Measurements from ENCODE around the gene ATL2.
"Not testable (repeated sequence)": the region's sequence is repeated elsewhere in the genome, so short reads cannot be mapped to it uniquely, and the experiment has no call there.

ATL2 gene

DNA sequence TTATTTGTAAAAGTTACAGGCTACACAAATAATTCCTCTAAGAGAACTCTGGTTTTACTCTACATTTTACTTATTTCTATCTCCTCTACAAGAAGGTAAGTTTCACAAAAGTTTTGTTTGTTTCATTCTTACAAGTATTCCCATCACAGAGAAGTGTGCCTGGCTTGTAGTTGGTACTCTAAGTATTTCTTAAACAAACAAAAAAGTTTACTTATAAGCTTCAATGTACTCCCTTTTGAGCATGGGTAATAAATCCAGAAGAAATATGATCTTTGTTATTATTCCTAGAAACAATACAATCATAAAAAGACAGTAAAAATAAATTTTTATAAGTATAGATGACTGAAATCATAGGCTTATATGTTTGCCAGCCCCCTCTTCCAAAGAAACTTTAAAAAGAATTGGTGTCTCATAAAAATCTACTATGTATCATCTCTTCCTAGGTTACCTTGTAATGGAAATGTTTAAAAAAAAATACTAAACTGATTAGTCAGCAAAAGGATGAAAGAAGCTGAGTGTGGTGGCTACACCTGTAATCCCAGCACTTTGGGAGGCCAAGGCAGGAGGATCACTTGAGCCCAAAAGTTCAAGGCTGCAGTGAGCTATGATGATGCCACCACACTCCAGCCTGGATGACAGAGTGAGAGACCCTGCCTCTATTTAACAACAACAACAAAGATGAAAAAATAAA is 54.7 kb downstream of the ATL2 start:
- no peak for DNase-seq

DNA sequence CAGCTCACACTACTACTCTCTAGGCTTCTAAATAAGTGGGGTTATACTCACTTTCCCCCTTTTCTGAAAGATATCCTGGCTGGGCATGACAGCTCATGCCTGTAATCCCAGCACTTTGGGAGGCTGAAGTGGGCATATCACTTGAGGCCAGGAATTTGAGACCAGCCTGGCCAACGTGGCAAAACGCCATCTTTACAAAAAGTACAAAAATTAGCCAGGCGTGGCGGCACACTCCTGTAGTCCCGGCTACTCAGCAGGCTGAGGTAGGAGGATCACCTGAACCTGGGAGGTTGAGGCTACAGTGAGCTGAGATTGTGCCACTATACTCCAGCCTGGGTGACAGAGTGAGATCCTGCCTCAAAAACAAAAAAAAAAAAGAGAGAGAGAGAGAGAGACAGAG is 57.8 kb downstream of the ATL2 start:
- DNase-seq: not testable (repeated sequence)

DNA sequence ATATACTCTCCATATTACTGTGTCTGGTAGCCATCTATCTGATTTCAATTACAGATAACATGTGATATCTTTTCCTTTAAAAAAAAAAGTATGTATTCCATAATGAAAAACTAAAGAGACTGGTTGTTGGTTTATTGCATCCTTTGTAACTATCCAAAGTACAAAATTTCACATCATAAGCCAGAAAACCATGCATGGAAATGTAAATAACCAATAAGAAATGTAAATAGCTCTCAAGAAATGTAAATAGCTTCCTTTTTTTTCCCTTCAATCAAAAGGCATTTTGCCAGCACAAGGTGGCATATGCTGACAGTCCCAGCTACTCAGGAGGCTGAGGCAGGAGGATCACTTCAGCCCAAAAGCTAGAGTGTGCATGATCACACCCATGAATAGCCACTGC is 59.3 kb downstream of the ATL2 start:
- no peak for DNase-seq

DNA sequence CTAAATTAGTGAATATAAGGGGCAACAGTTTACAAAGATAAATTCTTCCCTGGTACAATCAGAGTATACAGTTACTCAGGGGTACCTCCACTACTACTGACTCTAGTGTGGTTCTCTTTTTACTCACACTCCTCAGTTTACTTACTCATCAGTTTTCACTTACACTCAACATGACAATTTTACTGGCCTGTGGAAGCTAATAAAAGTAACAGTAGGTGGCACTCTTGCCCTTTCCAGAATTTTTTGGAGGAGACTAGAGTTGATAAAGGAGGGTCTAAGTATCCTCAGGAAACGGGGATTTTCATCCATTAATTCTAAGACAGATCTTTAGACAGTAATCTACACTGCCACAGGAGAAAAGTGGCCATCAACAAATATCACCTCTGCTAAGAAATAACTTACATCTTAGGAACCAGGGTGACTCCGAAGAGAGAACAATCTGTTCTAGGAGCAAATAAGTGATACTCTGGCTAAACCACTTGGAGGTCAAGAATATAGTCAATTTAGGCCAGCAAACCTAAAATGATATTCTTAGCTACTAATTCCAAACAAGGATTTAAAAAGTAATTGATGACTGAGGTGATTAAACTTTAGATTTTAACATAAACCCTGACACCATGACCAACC is 61.3 kb downstream of the ATL2 start:
- DNase-seq: no peak

DNA sequence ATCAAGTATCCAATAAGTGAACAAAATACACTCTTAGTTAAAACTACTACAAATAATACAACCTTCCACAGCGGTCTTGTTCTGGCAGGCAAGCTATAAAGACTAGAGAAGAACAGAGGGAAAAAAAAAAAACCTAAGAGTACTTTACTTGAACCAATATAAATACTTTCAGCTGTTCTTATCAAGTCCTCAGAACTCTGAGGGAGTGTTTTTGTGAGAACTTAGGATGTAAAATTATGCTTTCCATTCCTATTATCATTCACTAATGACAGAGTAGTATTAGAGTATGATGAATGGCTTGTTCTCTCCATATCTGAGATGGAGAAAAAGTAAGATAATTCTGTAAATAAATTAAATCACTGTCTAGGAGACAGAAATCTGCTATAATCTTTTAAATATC is 68.3 kb downstream of the ATL2 start:
- DNase-seq: no peak

DNA sequence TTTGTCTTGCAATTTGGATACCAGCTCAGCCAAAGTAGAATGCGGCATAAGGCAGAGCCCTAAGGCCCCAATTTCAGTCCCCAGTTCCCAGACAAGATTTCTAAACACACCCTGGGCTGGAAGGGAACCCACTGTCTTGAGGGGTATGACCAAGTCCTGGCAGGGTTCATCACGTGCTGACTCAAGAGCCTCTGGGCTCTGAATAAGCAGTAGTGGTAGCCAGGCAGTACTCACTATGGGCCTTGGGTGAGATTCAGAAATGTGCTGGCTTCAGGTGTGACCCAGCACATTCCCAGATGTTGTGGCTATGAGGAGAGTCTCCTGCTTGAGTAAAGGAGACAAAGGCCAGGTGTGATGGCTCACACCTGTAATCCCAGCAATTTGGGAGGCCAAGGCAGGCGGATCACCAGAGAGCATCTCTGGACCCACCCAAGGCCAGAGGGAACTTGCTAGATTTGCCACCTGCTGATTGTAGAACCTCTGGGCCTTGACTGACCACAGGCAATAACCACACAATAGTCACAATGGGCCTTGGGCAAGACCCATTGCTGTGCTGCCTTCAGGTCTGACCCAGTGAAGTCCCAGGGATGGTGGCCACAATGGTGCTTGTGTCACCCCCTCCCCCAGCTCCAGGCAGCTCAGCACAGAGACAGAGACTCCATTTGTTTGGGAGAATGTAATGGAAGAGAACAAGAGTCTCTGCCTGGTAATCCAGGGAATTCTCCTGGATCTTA is 74.9 kb downstream of the ATL2 start:
- DNase-seq: no peak

DNA sequence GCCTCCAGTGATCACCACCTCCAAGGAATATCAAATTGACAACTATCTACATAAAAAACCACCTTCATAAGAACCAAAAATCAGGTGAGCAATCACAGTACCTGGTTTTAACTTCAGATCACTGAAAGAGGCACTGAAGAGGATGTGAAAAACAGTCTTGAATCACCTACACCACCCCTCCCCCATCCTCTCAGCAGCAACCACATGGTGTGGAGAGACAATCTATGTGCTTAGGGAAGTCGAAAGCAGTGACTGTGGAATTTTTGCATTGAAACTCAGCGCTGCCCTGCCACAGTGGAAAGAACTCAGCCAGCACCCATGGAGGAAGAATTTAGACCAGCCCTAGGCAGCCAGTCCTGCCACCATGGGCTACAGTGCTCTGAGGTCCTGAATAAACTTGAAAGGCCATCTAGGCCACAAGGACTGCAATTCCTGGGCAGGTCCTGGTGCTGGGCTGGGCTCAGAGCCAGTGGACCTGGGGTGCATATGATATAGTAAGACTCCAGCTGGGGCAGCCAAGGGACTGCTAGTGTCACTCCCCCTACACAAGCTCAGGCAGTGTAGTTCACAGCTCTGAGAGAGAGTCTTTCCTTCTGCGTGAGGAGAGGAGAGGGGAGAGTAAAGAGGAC is 75.6 kb downstream of the ATL2 start:
- DNase-seq: peak; percentile 27

DNA sequence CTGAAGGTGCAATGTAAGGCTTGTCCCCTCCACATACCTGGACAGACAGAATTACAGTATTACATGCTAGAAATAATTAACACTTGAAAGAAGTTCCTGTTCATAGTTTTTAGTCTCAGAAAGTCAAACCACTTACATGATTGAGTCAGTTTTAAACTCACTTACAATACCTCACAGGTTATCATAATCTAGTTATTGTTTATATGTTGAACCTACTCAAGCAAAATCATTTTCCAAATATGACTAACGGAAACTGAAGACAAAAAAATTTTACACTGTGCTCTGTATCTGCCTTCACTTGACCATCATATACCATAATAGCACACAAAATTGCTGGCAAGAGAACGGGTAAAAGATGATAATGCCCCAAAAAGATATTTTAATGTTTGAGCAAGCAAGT is 78.5 kb downstream of the ATL2 start:
- DNase-seq: no peak

DNA sequence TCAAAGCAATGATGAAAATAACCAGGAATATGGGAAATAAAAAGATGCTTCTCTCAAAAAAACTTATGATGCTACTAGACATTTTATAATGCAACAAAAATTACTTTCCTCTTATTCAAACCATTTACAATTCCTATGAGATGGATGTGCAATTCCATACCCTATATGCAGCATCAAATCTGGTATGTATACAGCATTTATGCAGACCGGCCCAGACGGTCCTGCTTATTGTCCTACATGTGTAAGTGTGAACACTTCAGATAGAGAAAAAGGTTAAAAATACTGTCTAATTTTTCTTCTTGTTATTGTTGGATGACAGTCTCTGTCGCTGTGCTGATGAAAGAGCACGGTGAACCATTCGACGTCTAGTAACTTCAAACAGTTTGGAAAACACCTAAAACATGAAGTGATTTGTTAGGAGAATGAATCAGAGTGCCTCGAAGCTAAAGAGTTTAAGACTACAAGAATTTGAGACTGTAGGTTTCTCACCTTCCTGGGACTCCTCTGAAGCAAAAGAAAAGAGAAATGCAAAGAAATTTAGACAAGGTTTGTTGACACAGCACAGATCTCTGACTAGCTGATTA is 80.8 kb downstream of the ATL2 start:
- DNase-seq: no peak

DNA sequence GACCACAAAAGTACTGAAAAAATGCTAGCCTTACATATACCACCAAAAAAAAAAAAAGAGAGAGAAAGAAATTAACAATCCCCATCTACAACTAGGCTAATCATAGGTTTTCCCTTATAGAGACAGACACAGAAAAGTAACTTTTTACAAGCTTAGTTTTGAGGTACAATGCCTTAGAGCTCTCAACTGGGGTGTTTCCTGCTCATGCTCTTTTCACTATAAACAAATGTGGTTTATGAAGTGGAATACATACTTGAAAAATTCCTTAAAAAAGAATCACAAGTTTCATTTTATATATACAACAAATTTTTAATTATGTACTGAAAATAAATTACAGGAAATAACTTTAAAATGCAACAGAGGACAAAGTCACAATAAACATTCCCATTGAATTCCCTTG is 82.5 kb downstream of the ATL2 start:
- no peak for DNase-seq

DNA sequence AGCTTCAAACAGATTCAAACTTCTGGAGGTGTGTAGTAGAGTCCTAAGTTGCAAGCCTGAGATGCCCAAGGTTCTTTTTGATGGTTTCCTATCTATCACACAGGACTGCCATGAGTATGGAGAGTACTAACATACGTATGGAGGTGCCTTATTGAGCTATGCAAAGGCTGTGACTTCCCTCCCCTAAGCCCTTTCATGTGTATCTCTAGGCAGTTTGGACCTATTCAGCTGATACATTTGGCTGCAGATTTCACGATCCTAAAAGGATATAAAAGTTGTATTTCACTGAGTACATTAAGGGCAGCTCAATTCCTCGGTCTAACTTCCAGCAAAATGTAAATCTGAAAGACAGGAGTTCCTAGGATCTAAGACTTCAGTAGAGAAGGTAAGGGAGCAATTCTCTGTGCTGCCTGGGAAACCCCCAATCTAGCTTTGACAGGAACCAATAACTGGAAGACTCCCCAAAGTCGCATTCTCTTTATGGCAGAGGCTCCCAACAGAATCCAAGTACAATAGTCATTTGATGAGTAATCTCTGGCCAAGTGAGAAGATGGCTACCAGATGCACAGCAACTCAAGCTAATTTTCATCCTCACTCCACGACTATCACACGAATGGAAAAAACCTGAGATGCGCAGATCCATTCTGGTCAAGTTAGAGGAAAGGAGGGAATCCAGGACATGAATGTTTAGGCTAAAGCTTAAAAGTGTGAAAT is 83.8 kb downstream of the ATL2 start:
- DNase-seq: no peak

DNA sequence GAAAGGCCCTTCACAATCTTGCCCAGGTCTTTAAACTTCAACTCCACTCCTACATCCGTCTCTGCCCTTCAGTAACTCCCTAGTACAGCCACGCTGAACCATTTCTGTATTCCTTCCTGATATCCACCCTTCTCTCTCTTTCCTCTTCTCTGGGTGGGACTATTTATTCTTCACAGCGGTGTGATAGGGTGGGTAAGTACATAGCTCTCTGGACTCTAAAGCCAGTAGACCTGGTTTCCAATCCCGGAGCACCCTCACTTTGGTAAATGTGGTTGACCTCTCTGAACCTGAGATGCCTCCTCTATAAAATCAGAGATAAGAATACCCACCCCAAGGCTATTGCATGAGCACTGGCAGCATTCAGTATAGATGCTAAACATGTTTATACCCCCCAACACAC is 86.7 kb downstream of the ATL2 start:
- DNase-seq: no peak

DNA sequence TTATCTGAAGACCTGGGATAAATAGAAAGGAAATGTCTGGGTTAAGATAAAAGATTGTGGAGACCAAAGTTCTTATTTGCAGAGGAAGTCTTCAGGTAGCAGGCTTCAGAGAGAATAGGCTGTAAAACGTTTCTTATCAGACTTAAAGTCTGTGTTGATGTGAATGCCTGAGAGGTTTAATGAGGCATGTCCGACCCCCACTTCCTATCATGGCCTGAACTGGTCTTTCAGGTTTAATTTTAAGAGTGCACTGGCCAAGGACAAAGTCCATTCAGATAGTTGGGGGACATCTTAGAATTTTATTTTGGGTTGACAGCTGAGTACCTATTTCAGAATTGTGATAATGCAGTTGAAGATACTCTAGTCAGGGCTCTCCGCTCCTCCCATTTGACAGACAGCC is 92.1 kb downstream of the ATL2 start:
- no peak for DNase-seq

DNA sequence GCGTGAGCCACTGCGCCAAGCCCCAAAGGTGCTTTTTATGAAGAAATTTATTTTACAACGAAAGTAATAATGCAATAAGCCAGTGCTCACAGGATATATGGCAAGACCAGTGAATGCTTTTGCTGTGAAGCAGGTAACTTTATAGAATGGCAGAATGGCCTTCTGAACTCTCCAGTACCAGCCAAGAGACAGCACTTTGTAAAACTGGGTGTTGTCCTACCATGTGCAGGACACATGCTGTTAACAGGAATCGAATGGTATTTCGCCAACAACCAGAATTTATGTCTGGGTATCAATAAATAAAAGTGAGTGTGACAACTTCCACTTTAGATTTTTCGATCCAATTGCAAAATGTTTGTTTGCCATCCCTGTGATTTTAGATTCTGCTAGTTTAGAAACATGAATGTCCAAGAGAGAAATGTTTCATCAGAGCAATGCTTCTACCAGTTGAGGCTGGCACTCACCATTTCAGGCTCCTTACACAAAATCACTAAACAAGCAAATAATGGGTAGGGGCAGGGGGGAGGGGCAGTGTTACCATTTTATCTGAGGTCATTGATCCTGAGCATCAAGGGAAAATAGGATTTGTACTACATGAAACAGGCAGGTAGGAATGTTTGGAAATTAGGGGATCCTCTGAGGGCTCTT is 95.9 kb downstream of the ATL2 start:
- no peak for DNase-seq

DNA sequence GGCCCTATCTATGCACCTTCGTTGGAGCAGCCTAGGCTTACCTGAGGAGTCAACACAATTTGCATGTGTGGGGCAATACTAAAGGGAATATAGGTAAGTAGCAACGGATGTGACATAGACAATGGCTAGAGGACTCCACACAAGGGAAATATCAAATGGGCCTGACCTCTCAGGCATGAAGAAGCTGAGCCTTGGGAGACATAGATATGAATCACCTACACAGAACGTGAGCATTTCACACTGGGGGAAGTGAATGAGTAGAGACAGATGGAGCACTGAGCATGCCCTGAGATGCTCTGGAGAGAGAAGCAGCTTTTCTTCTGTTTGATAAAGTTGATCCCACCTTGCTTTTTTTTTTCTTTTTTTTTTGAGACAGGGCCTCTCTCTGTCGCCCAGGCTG is 97.9 kb downstream of the ATL2 start:
- no peak for DNase-seq

DNA sequence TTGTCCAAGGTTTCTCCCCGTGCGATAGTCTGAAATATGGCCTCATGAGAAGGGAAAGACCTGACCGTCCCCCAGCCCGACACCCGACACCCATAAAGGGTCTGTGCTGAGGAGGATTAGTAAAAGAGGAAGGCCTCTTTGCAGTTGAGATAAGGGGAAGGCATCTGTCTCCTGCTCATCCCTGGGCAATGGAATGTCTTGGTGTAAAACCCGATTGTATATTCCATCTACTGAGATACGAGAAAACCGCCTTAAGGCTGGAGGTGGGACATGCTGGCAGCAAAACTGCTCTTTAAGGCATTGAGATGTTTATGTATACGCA is 99.0 kb downstream of the ATL2 start:
- DNase-seq: not testable (repeated sequence)

DNA sequence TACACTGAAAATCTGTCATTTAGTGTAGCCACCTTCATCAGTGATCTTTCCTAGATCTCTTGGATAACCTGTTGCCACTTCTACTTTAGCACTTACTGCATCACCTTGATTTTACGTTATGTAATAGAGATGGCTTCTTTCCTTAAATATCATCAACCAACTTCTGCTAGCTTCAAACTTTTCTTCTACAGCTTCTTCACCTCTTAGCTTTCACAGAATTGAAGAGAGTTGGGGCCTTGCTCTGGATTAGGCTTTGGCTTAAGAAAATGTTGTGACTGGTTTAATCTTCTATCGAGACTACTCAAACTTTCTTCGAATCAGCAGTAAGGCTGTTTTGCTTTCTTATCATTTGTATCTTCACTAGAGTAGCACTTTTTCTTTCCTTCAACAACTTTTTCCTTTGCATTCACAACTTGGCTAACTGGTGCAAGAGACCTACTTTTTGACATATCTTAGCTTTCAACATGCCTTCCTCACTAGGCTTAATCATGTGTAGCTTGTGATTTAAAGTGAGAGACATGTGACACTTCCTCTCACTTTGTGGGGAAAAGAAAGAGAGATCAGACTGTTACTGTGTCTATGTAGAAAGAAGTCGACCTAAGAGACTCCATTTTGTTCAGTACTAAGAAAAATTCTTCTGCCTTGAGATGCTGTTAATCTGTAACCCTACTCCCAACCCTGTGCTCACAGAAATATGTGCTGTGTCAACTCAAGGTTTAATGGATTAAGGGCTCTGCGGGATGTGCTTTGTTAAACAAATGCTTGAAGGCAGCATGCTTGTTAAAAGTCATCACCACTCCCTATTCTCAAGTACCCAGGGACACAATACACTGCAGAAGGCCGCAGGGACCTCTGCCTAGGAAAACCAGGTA is 99.6 kb downstream of the ATL2 start:
- no peak for DNase-seq

DNA sequence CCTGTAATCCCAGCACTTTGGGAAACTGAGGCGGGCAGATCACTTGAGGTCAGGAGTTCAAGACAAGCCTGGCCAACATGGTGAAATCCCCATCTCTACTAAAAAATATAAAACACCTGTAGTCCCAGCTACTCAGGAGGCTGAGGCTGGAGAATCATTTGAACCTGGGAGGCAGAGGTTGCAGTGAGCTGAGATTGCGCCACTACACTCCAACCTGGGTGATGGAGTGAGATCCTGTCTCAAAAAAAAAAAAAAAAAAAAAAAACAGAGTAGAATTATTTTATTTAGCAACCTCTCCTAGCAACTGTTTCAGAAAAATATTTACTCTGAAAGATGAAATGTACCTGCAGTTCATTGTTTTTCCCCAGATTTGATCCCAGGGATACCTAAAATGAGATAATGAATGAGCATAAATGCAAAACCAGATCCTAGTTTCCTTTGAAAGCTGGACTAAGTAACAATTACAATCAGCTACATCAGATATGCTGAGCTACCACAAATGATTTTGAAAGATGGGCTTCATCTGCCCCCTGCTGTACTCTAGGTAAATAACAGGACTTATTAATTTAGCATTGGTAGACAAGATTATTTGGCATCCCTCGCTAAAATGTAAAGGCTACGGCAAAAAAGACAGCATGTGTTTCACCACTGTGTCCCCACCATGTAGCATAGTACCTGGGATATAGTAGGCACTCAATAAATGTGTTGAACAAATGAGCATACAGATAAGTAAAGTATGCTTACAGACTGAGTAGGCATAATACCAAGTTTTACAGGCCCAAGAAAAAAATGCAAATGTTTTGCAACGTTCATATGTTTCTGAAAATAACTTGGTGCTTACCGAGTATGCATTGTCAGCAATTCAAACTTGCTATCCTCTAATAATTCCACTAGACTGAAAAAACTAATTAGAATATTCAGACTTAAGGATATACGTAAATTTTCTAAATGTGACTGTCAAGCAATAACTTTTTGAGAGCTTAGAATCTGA is 102.5 kb downstream of the ATL2 start:
- DNase-seq: no peak

DNA sequence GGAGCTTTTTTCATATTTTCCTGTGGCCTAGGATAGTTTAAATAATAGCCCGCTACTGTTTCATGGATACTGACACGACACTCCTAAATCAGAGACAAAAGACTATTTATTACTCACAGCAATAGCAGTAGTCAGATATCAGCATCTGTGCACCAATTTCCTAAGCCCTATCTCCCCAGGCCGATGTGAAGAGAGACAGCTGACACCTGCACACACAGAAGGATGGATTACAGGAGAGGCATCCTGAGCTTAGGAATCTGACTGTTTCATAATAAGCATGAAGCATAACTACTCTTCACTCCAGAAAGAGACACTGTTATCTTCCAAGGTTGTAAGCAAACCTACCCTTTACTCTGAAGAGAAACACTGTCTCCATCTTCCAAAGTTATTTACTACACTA is 105.4 kb downstream of the ATL2 start:
- no peak for DNase-seq

DNA sequence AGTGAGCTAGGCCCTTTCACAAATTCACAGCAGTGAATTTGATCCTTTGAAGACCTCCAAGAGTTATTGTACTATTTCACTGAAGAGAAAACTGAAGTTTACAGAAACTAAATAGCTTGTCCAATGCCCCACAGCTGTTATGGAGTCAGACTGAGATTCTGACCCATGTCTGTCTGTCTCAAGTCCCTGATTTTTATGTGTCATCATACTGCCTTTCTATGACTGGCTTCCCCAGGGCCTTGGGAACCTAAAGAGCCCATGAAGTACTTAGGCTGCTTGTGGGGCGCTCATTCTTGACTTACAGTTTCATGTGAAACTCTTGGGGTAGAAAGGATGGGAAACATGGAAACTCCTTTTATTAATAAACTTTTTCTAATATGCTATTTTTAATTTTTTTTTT is 107.7 kb downstream of the ATL2 start:
- no peak for DNase-seq
